NCI-H2107 treated with DMSO at 0.1 percent for 48 hours (cell line): ENCODE results near the gene MAT1A.

ENCODE experiments used
- DNase-seq: peaks from one replicate; lab custom pipeline; 2025; ENCODE audit not compliant: unreplicated experiment; lab: John Stamatoyannopoulos, UW

MAT1A gene

DNA sequence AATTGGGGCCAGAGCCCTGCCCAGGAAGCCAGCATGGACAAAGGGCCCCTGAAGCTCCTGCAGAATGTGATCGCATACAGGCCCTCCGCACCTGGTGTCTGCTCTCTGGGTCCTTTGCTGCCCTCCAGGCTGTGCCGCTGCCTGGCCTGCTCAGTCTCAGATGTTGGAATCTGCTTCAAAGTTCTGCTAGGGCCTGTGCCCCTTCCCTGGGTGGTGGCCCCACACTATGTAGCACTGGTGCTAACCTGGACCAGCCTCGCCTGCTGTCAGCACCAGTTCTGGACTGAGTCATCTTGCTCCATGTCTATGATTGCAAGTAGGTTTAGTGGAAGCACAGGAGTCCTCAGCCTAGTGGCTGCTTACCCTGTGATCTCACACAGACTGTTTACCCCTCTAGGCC, 6.3 kb downstream of the MAT1A start:
- no peak for DNase-seq

DNA sequence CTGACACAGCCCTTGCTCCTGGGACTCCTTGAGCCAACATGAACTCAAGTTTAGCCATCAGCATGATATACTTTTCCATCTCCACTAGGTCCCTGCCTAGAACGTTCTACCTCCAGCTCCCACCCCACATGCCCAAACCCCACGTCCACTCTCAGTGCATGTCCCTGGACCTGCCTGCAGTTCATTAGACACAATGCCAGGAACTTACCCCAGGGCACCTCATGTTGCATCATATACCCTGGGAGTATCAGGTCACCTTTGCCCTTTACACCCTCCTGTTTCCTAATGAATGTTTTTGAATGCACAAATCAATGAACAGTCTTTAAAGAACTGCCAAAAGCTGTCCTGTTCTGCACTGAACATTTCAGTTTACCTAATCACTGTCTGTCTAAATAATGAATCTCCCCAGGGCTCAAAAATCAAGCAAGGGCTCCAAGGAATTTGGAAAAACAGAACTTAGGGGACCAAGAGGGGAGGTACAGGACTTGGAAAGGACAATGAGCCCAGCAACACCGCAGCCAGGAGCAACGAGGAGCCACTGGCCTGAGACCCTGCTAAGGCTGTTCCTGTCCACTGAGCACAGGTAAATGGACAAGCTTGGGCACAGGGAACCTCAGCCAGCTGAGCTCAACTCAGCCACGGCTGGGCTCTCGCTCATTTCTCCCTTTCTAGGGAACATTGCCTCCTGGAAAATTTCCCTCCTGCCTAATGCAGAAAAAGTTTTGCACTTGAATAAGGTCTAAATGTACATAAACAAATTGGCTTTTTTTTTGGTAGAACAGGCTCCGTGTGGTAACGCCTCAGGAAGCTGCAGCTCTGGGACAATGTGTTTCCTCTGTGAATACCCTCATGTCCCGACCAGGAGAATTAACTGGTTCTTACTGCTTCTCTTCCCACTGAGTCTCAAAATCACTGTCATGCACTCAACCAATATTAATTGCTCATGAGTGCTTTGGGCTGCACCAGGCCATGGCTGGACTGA, 7.4 kb downstream of the MAT1A start:
- DNase-seq, result no peak

DNA sequence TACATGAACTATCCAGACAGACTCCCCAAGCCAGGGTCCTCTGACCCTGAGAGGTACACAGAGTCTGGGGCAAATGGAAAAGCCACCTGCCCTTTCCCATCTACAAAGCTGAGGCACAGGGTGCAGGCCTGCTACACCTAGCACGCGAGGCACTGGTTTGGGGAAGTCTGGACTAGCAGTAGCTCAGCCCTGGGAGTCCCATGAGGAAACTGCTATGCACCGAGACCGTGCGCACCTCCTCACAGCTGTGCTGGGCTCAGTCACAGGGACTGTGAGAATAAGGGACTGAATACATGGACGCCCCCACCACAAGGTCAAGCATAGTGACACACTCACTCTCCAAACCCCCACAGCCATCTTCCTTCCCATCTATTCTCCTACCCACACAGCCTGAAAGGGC, 8.2 kb downstream of the MAT1A start:
- no peak for DNase-seq

DNA sequence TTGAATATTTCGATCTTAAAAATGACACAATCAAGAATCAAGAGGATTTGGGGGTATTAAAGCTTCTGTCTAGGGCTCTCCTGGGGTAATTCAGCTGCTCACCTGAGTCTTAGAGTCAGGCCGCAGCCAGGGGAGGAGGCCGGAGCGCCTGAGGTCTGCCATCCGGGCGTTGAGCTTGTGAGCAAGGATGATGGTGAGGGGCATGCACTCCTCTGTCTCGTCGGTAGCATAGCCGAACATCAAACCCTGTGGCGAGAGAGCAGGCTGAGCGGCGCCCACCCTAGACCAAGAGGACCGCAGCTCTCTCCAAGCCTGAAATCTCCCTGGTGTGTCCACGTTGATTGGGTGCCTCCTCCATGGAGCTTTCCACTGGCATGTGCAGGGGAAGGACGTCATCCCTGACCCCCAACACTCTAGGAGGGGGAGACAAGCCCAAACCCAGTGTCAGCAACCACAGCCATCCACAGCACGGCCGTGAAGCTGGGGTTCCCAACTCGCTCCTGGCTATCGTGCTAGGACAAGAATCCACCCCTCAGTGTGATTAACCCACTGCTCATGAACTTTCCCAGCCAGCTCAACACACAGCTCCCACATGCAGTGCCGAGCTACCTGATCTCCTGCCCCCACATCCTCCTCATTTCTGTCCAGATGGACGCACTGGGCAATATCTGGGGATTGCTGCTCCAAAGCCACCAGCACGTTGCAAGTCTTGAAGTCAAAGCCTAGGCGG, 9.2 kb downstream of the MAT1A start:
- no peak for DNase-seq

DNA sequence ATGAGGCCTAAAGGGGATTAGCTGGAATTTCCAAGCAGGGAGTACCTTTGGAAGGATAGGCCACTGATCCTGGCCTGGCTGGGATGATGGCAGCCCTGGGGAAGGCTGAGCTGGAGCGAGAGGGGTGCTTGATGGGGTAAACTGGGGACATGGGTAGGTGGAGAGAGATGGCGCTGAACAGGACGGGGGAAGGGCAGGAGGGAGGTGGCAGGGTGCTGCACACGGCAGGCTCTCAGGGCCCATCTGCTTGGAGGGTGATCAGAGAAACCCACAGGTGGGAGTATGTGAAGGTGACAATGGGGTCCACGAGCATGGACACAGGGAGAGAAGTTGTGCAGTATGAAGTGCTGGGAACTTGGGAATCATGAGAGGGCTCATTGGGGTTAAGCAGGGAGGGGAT, 10.3 kb downstream of the MAT1A start:
- DNase-seq, result no peak

DNA sequence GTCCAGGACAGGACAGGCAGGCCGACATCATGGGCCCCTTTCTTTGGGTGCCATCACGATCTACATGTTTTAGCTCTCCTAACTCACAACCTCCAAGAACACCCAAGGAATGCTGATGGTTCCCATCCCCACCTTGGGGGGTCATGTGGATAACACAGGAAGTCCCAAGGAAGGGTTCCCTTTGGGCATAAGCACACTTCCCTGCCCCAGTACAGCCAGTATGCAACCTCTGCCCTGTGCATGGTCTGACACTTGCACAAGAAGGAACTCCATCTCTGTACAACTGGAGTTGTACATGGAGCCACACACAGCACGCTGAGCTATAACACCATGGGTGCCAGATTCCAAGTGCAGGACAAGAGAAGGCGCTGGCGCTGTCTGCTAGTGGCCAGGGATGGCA, 11.0 kb downstream of the MAT1A start:
- no peak for DNase-seq

DNA sequence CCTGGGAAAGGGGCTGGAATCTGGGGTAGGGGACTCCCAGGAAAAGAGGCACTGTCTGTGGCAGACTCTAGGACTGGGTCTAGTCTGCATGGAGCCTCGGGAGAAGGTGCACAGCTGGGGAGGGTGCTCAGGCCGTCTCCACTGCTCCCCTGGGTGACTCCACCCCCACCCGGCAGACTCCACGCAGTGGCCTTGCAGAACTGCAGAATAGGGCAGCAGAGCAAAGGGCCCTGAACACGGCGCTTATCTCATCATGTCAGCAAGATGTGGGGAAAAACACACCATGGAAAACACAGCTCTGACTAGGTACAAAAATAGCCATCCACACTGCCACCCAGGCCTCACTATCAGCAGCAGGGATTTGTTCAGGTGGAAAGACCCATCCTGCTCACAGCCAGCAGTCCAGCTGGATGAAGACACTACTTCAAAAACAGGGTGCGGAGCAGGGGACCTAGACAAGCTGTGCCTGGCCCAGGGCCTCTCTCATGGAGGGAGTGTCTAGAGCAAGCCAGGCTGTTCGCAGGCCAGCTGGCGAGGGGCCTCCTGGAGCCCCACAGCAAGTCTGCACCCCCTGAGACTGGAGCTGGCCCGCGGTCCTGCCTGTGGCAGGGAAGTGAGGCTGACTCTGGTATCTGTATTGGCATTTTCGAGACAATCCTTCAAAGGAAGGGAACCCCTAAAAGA, 11.7 kb downstream of the MAT1A start:
- DNase-seq, result no peak

DNA sequence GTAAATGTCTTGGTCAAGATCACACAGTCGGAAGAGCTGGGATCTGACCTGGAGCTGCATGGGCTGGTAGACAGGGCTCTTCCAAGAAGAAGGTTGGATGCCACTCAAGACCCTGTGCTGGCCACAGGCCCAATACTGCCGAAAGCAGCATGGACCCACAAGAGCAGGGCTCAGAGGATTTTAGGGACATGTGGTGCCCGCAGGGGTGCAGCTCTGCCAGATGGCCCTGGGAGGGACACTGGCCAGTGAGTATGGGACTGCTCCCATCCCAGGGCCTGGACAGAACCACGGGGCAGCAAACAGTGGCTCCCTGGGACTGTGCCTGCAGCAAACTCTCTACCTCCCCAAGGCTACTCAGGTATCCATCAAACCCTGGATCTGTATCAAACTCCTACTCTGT, 12.4 kb downstream of the MAT1A start:
- DNase-seq, result no peak

DNA sequence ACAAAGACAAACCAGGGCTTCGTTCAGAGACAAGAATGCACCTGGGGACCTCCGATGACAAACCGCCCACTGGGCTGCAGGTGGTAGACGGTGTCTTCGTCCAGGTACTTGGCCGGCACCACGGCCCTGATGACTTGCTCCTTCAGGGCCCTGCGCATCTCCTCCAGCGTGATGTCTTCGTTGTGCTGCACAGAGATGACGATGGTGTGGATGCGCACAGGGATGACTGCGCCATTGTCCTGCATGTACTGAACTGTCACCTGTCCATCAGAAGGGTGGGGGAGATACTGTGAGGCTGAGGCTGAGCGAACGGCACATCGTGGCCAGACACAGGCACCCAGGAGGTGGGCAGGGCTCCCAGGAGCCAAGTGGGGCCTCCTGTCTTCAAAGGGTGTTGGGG, 13.1 kb downstream of the MAT1A start:
- DNase-seq, result no peak

DNA sequence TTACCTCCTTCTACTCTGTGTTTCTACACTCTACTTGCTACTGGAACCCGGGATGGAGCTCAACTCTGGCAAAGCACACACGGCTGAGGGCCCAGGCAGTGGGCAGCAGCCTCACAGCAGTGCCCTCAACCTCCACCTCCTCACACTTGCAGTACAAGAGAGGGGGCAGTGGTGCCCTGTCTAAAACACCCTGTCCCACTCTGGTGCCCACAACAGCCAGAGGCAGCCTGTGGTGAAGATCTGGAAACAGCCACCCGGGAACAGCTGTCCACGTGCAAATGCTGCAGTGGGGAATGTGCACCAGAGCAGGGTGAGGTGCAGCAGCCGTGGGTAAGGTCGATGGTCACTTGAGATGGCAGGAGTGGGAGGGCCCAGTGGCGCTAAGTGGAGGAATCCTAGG, 13.7 kb downstream of the MAT1A start:
- DNase-seq, result no peak

DNA sequence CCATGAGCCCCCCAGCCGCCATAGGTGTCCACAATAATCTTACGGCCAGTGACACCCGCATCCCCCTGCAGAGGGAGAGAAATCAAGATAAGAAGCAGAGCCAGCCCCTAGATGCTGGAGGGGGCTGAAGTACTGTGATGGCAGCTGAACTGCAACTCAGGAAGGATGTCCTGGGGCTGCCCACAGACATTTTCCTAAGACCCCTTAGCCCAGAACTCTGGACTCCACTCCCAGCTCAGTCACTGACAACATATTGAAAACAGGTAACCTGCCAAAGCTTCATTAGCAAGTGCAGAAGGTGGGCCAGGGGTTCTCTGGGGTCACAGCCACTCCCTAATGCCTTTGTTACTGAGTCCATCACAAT, 14.3 kb downstream of the MAT1A start:
- DNase-seq, result no peak

DNA sequence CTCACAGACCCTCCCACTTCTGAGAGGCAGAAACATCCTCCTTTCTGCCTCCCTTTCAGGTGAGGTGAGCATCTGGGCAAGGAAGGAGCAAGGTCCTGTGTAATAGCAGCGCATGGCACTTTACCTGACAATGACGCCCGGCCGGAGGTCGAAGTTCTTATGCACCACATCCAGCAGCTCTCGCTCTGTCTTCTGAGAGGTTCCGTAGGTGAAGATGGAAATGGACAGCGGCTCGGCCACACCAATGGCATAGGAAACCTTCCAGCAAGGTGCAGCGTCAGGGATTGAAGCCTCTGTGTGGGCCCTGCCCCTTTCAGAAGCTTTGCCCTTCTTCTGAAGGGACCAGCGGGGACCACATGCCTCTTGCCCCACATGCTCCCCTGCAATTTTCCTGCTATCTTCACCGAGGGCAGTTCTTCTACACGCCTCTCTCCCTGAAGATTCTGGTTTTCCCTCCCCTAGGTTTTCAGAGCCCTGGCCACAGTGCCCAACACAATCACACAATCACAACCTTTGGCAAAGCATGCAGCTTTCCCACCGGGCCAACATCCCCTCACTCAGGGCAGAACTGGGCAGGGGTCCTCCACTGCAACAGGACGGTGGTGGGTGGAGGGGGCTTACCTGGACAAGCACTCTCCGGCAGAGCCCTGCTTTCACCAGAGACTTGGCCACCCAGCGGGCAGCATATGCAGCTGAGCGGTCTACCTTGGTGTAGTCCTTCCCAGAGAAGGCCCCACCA, 14.9 kb downstream of the MAT1A start:
- no peak for DNase-seq

DNA sequence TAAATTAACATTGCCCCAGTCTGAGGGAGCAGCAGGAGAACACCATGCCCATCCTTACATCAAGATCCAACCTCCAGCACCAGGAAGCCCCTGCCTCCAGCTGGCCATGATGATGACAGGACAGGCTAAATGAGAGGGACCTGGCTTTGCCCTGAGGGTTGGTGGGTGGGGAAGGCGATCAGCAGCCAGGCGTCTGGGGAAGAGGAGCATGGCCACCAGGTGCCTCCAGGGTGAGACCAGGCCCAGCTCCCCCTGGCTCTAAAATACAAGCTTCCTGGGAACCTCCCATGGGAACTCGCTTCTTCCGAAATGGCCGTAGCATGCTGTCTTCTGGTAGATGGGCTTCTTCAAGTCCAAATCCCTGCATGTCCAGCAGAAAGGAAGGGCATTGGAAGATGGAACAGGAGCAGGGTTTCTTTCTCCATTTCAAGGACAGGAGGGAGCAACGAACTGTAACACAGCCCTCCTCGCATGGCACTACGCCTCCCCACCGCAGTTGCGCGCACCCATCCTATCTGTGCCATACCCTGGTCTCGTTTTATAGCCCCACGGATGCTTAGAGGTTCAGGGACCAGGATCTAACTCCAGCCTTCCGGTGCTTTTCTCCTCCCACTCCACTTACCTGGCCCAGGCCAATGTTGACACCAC, 15.8 kb downstream of the MAT1A start:
- no peak for DNase-seq

DNA sequence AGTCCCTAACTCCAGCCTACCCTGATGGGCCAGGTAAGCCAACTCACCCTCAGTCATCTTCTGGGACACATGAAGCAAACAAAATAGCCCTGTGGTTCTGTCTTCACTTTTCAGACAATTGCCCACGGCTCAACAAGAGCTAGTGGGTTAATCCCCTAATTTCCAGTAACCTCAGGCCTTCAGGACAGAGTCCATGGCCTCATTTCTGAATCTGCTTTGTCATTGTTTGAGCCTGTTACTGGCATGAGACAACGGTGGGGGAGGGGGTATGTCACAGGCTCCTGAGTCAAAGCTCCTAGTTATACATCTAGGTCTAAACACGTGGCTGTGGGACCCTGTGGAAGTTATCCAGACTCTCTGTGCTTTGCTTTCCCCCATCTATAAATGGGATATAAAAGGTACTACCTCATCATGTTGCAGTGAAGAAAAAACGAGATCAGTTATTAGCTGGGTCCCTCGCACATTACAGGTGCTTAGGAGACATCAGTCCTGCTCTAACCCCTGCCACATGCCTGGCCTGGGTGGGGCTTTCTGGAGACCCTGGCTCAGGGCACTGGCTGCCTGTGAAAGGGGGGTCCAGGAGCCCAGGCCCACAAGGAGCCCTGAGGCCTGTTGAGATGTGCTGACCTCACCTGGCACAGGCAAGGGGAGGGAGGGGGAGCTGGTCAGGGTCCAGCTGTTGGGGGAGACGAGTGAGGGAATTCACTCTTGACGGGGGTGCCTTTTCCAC, 16.5 kb downstream of the MAT1A start:
- no peak for DNase-seq

DNA sequence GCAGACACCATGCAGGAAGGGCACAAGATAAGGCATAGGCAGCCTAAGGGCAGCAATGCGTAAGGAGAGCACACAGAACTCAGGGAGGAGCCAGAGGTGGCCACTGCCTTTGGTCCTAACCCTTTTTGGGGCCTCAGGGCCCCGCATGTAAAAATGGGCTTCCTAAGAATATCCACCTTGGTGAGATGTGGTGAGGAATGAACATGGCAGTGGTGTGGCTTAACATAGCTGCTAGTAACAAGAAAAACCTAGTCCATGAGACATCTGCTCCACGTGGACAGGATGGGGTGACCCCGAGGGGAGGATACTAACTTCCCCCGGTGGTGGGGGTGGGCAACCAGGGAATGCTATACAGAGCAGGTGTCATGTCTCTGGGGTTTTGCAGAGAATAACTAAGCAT, 18.0 kb downstream of the MAT1A start:
- no peak for DNase-seq

DNA sequence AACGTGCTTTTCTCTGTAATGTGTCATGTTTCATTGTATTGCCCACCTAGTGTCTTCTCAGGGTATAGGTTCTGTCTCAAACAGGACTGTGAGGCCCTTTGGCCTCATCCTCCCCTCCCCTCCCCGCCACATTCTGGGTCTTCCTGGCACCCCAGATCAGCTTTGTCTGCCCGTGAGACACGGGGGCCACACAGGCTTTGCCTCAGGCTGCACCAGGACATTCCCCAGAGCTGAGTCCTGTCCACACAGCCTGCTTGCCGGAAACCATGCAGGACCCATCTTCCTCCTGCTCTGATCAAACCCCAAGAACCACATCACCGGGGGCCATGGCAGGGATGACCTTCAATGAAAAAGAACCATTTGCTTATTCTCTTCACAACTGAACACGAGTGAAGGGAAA, 18.6 kb downstream of the MAT1A start:
- no peak for DNase-seq

DNA sequence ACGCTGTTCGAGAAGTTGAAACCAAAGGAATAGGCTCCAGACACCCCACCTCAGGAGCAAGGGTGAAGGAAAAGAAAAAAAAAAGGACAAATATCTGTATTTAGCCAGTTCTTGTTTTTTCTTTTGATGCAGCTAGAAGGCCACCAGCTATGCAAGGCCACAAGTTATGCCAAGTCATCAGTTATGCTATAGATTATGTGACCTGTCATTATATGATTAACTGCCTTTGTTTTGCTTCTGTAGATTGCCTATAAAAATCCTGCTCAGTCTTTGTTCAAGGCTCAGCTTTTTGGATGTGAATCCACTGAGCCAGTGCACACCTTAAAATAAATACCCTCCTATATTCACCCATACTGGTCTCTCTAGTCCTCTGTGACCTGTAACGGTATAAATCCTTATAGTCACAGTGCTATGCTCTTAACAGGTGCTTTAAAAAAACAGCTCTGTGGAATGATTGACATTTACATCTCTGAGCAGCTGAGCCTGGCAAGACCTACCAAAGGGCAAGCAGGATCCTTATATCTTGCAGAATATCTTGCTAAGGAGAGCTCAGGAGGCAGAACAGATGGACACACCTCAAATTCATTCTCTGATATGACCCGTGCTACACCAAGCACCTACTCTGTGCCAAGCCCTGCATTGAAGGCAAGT, 20.4 kb downstream of the MAT1A start:
- DNase-seq, result no peak

DNA sequence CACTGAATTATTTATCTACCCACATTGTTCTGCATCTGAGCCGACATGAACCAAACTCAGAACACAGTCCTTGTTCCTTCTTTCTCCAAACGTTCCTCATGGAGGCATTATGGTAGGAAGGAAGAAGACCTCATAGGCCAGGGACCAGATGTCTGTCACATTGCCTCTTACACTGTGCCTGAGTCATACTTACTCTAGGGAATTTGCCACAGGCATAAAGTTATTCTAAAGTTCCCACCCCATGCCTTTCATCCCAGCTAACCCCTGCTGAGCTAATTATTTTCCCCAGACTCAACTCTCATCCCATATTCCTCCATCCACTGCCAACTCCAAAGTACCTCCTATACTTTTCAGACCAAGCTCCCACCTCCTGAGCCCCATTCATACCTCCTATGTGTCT, 21.2 kb downstream of the MAT1A start:
- DNase-seq, result no peak

DNA sequence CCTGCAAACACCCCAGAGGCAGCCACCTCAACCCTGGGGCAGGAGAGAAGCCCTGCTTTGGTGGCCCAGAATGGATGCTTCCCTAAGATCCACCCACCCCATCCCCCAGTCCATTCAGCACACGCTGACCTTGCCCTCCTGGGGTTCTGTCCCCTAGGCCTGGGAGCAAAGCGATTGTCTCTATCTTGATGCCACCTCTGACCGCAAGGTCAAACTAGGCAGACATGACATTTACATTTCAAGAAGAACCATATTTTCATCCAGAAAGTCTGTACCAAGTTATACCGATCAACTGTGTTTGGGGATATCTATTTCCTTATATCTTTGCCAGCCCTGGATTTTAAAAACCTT, 23.0 kb downstream of the MAT1A start:
- no peak for DNase-seq
